Measurements from ENCODE around the gene CXCL5.
"Not testable (repeated sequence)": the region's sequence is repeated elsewhere in the genome, so short reads cannot be mapped to it uniquely, and the experiment has no call there.

Gene CXCL5

DNA sequence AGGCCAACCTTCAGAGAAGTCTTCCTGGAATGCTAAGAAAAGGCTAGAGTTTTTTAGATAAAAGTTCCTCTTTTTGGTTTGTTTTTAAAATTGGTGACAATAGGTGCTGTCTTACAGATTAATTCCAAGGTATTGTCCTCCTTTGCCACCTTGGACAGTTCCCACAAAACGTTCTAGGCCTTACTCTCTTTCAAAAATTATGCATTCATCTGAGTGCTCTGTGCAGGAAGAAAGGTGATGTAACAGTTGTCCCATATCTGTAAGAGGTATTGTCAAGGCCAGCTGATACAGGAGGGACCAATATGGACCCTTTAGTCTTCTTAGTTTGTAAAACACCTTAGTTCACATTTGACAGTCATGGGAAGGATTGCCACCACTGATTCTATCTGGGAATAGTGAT is 15.9 kb upstream of the CXCL5 start:
- DNase-seq = no peak

DNA sequence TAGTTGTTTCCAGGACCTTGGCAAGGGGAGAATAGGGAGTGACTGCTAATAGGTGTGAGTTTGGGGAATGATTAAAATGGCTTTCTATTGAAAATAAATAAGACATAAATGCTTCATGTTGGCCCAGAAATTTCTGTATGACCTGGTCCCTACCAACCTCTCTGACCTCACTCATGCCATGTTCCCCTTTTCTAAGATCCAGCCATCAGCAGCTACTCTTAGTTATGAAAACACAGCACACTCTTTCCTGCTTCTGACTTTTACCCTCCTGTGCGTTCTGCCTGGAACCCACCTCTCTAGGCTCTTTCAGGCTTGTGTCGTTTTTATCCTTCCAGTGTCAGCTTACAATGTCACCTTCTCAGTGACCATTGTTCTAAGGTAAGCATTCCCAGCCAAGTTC is 14.8 kb upstream of the CXCL5 start:
- no peak for DNase-seq

DNA sequence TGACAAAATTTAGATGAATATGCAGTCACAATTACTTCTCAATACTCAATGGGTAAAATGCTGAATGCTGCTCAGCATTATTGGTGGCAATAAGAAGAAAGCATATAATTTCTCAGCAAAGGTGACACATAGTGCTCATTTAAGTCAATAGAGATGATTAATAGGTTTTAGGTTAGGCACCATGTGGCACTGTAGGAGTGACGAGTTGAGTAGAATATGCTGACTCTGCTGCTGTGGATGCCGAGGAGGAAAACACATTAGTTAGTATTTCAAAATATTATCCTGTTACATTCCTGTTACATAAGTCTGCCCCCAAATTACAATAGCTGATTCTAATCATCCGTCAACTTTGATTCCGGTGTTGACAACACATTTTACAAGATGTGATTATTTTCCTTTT is 13.7 kb upstream of the CXCL5 start:
- no peak for DNase-seq

DNA sequence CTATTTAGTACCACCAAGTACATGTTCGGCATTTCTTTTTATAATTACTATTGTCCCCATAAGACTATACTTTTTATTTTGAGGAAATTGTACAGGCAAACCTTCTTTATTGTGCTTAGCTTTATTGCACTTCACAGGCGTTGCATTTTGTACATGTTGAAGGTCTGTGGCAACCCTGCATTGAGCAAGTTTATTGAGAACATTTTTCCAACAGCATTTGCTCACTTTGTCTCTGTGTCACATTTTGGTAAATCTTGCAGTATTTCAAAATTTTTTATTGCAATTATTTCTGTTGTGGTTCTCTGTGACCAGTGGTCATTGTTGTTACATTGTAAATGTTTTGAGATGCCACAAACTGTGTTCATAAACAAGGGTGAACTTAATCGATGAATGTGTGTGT is 10.8 kb upstream of the CXCL5 start:
- DNase-seq = no peak

DNA sequence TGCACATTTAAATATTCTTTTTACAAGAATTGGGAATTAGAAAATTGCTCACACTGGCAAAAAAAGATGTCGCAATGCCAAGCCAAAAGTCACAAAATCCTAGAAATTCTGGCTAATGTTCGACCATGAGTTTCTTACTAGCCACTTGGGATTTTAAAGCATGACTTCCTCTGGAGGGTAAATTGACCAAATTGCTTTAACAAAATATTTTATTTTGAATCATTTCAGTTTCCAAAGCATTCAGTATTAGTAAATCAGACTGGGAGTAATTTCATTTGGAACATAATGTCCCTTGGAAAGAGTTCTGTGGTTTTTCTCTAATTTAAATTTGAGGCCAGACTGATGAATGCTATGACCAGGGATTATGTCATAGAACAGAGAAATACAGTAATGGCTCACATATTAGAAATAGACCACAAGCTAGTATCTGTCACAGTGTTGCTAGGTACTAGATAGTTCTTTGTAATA is 7.6 kb upstream of the CXCL5 start:
- DNase-seq = no peak

DNA sequence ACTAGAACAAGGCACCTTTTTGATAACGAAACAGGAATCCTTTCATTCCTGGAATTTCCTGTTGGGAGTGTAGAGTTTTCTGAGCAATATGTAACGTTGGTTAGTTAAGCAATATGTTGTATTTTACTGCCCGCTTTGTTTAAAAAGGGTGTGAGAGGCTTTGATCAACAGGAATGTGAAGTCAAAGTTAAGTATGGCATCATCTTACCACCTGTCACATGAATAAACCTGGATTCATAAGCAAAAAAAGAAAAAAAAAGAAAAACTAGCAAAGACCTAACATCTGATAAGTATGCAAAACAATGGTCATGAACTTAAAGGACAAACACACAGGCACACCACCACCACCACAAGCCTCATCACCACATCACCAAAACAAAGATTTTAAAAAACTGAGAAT is 7.1 kb upstream of the CXCL5 start:
- no peak for DNase-seq

DNA sequence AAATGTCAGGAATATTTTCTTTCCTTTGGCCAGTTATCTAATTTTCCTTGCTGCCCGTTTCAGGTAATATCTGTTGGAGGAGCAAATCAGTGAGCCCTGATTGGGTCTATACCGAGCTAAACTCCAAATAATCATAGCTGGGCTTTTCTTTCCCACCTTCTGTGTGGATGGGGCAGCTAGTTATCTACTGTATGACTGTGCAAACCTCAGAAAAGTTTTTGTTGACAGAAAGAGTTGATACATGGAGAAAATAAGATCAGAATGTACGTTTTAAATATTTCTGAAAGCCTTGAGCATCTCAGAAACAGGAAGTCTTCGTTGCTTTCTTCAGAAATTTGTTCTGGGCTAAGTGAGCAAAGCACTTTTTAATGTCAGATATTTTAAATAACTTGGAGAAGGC is 6.2 kb upstream of the CXCL5 start:
- no peak for DNase-seq

DNA sequence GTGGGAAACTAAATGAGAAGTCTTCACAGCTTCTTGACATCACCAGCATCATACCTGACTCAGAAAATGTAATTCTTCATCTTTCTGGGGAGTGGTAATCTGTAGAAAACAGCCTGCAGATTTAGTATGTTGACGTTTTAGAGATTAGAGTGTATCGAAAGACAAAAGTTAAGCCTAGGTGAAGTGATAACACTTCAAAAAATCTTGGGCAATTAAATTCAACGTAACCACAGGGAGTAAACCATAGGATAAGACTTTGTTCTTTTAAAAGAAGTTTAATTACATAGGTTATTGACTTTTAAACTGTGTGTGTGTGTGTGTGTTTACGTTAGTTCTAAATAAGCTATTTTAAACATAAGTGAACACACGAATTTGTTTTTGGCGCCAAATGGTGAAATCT is 1.8 kb upstream of the CXCL5 start:
- DNase-seq = no peak

DNA sequence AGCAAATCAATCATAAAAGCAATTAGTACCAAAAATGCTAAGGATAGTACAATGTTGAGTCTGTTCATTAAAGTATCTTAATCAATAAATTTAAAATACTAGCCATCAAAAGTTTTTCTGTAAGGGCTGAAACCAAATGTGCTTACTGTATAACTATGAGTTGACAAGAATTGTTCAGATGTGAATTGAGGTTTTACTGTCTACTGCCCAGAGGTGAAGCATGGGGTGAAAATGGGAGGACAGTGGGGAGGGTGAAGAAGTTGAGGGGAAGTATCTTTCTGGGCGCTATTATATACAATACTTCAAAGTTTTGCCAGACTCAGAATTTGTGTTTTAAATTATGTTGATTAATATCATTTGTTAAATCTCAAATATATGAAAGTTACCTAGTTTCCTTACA is 6.4 kb downstream of the CXCL5 start:
- DNase-seq = no peak

DNA sequence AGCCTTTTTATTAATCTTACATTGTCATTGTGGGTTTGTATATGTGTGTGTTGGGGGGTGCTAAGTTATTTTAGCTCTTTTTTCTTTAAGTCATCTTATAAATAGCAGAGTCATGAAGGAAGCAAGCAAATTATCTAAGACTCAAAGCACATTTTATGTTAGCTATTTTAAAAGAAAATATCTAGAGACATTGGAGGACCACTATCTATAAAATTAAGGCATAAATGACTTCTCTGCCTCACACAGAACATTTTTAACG is 6.8 kb downstream of the CXCL5 start:
- DNase-seq = no peak

DNA sequence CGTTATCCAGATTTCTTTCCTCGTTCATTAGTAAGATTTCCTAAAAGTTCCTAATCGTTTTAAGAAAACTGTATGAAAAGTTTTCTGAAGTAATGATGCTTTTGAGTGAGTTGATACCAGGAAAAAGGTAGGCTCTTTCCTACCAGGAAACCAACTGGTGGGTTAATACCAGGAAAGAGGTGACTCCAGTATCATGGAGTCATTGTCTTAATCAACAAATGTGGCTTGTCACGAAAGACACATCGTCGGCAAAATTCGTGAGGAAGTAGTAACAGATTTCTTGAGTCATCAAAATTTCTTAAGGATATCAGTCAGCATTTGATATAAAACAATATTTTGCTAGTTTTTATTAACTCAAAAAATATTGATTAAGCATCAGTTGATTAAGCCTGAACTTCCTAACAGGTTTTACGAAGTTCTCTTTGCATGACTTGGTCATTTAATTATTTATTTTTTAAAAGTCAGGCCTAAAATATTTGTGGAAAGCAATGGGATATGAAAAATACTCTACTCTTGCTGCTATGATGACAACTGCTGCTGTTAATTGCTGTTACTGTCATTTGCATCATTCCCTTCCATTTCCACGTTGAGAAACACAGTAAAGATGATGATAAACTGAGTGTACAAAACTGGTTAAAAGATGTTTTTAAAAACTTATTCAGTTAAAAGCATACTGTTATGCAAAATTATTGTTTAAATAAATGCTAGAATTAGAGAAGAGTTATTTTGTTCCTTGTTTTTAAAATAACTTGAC is 7.3 kb downstream of the CXCL5 start:
- no peak for DNase-seq

DNA sequence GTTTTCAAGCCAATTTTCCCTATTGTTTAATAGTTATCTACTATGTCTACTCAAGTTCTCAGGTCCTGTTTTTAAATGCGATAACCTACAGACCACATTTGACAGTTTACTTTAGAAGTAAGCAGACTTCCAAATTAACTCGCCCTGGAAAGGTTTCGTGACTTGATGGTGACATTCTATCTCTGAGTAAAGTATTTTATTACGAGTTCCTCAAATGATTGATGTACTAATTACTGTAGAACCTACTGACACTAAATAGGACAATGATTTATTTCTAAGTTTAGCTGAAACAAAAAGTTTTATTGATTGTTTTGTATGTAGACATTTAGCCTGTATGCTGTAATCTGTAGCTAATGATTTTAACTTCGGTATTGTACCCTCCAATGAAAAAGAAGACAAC is 8.5 kb downstream of the CXCL5 start:
- no peak for DNase-seq

DNA sequence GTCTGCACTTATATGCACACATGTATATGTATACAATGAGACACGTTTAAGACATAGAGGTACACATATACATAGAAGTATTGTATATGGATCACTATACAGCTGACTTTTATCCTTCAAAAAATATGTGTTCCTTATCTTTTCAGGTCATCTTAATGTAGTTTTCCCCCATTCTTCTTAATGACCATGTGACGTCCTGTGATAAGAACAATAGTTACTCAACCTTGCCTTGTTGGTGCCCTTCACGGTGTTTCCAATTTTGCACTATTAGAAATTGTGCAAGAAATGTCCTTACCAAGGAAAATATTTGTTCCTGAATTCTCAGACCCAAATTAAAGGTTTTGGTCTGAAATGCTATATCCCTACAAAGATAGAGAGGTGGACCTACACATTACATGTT is 9.4 kb downstream of the CXCL5 start:
- DNase-seq = no peak

DNA sequence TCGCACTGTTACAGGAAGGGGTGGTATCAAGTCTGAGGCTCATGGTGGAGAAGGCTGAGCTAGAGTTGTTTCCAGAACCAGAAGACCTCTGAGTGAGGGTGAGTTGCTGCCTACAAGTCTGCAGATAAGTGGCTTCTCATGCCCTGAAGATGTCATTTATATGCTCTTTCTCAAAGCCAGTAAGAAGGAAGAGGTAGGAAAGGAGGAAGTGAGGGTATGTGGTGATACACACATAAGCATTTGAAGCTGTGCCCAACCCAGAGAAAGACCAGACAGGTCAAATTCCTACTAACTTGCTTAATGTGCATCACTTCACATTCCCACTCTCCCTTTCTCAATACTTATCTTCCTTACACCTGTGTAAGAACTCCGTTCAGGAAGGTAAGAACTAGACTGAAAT is 10.4 kb downstream of the CXCL5 start, which contains the start of gene PPBP:
PPBP (minus strand) TSS at position 130 of the 400 bp plus-strand sequence; CDS start at position 43, 87 bp downstream.
- peak; percentile 30 for DNase-seq

DNA sequence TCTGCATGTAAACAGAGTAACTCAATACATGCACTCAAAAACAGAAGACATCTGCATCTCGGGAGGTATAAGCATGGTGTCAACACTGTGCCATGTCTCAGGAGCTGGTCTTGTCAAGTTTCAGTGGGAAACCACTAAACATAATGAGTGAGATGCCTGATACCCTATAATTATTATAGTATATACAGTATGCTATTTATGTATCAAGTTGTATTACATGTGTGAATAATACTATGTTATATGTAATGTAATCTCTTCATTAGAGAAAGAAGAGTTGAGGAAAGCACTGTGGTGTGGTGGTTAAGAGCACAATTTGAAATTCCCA is 13.0 kb downstream of the CXCL5 start:
- DNase-seq = no peak

DNA sequence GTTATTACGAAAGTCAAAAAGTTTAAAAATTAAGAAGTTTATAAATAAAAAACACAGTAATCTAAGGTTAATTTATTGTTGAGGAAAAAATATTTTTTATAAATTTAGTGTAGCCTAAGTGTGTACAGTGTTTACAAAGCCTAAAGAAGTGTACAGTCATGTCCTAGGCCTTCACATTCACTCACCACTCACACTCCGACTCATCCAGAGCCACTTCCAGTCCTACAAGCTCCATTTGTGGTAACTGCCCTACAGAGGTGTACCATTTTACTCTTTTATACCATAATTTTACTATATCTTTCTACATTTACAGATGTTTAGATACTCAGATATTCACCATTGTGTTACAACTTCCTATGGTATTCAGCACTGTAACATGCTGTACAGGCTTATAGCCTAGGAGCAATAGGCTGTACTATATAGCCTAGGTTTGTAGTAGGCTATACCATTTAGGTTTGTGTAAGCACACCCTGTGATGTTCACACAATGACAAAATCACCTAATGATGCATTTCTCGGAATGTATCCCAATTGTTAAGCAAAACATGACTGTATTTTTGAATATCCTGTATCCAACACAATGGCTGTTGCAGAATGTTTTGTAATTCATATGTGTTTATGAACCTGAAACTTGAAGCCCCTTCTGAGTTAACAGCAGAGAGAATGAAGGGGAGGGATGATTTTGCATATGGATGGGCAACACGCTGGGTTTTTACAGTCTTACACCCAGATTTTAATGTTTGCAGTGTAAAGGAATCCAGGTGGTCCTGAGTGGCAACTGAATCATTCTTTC is 13.5 kb downstream of the CXCL5 start:
- no peak for DNase-seq

DNA sequence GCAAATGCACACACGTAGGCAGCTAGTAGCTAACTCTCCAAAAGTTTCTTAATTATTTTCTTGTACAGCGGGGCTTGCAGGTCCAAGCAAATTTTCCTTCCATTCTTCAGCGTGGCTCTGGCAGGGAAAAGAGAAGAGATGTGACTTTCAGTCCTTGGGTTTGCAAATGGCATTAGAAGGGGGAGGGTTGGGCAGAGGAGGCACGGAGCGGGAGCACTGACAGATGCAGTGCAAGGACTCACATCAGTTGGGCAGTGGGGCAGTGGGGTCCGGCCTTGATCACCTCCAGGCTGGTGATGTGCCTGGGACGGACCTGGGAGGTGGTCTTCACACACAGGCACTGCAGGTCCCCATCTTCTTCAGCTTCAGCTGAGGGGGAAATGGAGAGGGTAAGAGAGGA is 17.3 kb downstream of the CXCL5 start:
- not testable (repeated sequence) for DNase-seq

DNA sequence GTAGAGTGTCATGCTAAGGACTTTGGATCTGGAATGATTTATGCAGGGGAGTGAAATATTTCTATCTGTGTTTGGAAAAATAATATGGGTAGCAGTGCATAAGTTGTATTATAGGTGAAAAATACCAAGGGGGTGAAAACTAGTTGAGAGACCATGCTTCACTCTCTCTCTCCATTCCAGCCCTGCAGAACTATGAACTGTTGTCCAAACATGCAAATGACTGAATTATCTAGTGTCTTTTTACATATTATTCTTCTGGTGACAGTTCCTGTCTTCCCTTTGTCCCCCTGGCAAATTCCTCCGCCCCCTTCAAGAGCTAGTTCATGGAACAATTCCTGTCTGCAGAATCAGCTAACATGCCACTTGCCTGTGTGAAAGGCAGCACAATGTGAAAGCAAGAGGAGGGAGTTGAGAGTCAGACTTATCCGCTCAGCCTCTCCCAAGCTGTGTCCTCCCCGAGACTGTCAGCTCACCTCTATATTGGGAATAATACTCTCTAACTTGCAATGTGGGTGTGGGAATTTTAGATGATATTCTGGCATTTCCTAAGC is 19.0 kb downstream of the CXCL5 start:
- no peak for DNase-seq

DNA sequence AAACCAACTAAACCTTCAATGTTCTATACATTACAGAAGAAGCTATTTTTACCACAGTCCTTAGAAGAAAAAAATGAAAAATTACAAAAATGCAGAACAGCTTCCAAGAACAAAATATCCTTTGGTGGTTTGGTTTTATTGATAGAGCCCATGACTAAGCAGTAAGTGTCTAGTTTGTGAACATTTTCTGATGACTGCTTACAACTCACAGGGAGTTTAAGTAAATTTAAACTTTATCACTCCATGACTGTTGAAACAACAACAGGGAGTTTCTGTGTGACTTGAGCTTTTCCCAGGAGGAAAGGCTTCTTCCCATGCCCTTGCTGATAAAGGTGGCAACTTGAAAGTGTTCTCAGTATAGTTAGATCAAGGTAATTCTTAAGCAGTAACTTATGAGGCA is 19.6 kb downstream of the CXCL5 start:
- peak; percentile 13 for DNase-seq

DNA sequence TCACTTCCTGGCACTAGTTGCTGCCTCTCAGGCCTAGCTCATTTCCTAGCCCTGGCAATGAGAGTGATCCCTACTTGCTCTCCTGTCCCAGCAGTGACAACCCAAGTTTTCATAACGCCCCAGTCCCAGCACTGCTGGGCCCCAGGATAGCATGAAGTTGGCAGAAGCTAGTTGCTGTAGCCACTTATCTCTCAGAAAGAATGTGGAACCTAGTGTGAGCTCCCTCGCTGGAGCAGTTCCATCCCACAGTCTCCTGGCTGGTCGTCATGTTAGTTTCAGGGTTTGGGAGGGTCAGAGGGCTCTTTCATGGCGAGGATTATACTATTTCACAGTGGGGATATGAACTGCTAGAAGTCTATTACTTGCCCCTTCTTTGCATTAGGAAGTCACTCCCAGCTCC is 21.8 kb downstream of the CXCL5 start:
- DNase-seq = no peak

DNA sequence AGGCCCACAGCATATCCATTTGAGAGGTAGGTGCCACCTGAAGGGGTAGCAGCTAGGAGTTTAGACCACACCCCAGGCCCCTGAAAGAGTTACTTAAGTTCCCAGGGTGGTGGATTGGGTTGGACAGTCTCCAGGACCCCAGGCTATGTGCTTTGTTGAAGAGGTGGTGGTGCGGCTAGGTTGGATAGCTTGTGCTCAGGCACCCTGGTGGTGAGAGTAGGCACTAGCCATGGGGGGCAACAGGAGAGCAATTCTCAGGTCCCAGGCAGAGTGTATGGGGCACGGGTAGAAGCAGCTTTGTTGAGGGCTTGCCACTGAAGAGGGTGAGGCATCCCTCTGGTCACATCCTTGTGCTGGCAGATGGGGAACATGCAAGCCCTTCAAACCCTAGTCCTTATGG is 22.3 kb downstream of the CXCL5 start:
- DNase-seq = no peak

DNA sequence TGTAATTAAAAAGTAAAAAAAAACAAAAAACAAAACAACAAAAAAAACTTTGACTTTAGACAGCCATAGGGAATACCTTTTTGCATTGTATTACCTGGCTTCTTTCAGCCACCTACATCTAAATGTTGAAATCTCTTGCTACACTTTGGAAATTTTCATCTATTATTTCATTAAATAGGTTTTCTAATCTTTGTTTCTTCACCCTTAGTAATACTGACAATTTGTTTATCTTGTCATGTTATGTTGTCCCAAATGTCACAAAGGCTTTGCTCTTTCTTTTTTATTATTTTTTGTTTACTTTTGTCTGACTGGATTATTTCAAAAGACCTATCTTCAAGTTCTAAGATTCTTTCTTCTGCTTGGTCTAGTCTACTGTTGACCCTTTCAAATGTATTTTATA is 24.1 kb downstream of the CXCL5 start:
- no peak for DNase-seq

DNA sequence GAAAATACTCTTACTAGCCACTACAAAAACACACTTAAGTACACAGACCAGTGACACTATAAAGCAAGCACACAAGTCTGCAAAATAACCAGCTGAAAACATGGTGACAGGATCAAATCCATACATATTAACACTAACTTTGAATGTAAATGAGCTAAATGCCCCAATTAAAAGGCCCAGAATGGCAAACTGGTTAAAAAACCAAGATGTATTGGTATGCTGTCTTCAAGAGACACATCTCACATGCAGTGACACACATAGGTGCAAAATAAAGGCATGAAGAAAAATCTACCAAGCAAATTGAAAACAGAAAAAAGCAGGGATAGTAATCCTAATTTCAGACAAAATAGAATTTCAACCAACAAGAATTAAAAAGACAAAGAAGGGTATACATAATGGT is 27.5 kb downstream of the CXCL5 start:
- DNase-seq = no peak

DNA sequence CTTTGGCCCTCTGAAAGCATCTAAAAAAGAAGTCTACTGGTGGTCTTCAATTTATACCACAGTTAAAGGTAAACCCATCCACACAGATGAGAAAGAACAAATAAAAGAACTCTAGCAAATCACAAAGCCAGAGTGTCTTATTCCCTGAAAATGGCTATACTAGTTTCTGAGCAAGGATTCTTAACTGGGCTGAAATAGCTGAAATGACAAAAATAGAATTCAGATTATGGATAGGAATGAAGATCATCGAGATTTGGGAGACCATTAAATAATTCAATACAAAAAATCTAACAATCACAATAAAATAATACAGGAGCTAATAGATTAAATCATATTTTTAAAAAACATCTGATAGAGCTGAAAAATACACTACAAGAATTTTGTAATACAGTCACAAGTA is 28.5 kb downstream of the CXCL5 start:
- no peak for DNase-seq

DNA sequence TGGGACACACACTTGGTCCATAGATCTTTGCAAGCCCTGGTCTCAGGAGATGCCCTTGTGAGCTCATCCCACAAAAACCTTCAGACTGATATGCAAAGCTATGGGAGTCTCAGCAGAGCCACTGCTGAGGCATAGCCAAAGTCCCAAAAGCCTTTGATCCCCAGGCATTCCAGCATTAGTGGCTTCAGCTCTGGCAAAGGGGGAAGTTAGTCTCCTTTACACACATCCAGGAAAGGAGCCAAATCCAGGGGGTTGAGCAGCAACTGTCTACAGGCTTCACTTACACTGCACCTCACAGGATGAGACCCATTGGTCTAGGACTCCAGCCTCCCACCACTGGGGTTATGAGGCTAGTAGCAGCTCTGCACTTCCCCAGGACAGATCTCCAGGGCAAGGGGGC is 30.6 kb downstream of the CXCL5 start:
- DNase-seq = no peak

Data from GDM1 (cell line).